OCI-LY7 (cell line): Measurements from ENCODE around the gene ZNF432. TPM values are rescaled to one million over a fixed set of nuclear protein-coding genes. Genes with fewer than 3 reads are reported as not detected.

Experiments
- BruUV-seq: library from RNA; stranded (reverse); fragments of 400-500 nt; replicated peaks from 2 replicates; lab custom pipeline; 2021; lab: Mats Ljungman, UMichigan
- CTCF ChIA-PET: fragments of 300-600 bp; sonication (Branson Sonifier 250); formaldehyde crosslinking; loops from one replicate; lab custom pipeline; 2022; ENCODE audit warnings: antibody characterized with exemption; ENCODE audit not compliant: unreplicated experiment; lab: Charles Lee
- POLR2A ChIA-PET: fragments of 300-600 bp; sonication (Branson Sonifier 250); formaldehyde crosslinking; loops from one replicate; lab custom pipeline; 2022; ENCODE audit warnings: antibody characterized with exemption; lab: Charles Lee
- DNase-seq: peaks from one replicate; pipeline ENCODE4 v3.0.0-alpha.2; 2015; ENCODE audit warnings: low spot score
- H2AFZ ChIP-seq: fragments of 200-600 bp; sonication (generic), shearing (Covaris generic); 2 replicates; pipeline ENCODE4 v1.6.1; 2014; ENCODE audit warnings: mild to moderate bottlenecking, antibody characterized with exemption, low read length, moderate library complexity
- H3K27ac ChIP-seq: fragments of 200-600 bp; sonication (generic); 2 replicates; pipeline ENCODE4 v1.5.1; 2014; ENCODE audit warnings: mixed run types, low read depth, mild to moderate bottlenecking, moderate library complexity, low read length, inconsistent platforms; ENCODE audit not compliant: poor library complexity, severe bottlenecking
- H3K36me3 ChIP-seq: fragments of 200-600 bp; sonication (generic); 2 replicates; pipeline ENCODE4 v1.6.1; 2014; ENCODE audit warnings: mild to moderate bottlenecking, antibody characterized with exemption, low read length, moderate library complexity, mixed read lengths; ENCODE audit not compliant: insufficient read depth
- H3K4me1 ChIP-seq: fragments of 200-600 bp; sonication (generic); 2 replicates; pipeline ENCODE4 v1.5.1; 2014; ENCODE audit warnings: mild to moderate bottlenecking, low read length; ENCODE audit not compliant: insufficient read depth, poor library complexity, severe bottlenecking
- H3K4me2 ChIP-seq: fragments of 200-600 bp; sonication (generic); 2 replicates; pipeline ENCODE4 v1.6.1; 2014; ENCODE audit warnings: mild to moderate bottlenecking, low read length
- H3K4me3 ChIP-seq: fragments of 200-600 bp; sonication (generic); 2 replicates; pipeline ENCODE4 v1.5.1; 2014; ENCODE audit warnings: mild to moderate bottlenecking, low read depth, low read length; ENCODE audit not compliant: poor library complexity, severe bottlenecking
- H3K79me2 ChIP-seq: fragments of 200-600 bp; sonication (generic); 2 replicates; pipeline ENCODE4 v1.6.1; 2016; ENCODE audit warnings: low read depth, mild to moderate bottlenecking, low read length, moderate library complexity, mixed read lengths; ENCODE audit not compliant: insufficient read depth
- H3K9me2 ChIP-seq: fragments of 200-600 bp; sonication (generic); 2 replicates; pipeline ENCODE4 v1.6.1; 2016; ENCODE audit warnings: mild to moderate bottlenecking, low read length, mixed read lengths; ENCODE audit not compliant: insufficient read depth
- H3K9me3 ChIP-seq: fragments of 200-600 bp; sonication (generic); 2 replicates; pipeline ENCODE4 v1.6.1; 2014; ENCODE audit warnings: mild to moderate bottlenecking, mixed run types, low read length, mixed read lengths
- H4K20me1 ChIP-seq: fragments of 200-600 bp; sonication (generic); 2 replicates; pipeline ENCODE4 v1.6.1; 2014; ENCODE audit warnings: mild to moderate bottlenecking, antibody characterized with exemption, low read length, moderate library complexity, mixed read lengths; ENCODE audit not compliant: insufficient read depth
- CTCF ChIP-seq: fragments of 200-600 bp; sonication (generic); conservative IDR thresholded peaks from 2 replicates; pipeline ENCODE4 v1.5.1; 2014; ENCODE audit warnings: mild to moderate bottlenecking, antibody characterized with exemption, low read length, moderate library complexity, mixed read lengths
- EZH2phosphoT487 ChIP-seq: fragments of 200-600 bp; sonication (generic); IDR thresholded peaks from 2 replicates; pipeline ENCODE4 v1.6.1; 2018; ENCODE audit warnings: low read depth, borderline replicate concordance, mild to moderate bottlenecking, mixed run types, antibody characterized with exemption, low read length, moderate library complexity, mixed read lengths
- intact Hi-C: fragments of 100-400 bp; cut with micrococcal nuclease; formaldehyde crosslinking; loops from one replicate; pipeline ENCODE4 v1.10.0; 2022; ENCODE audit not compliant: unreplicated experiment
- total RNA-seq, 2 experiments: library from RNA; depleted of rRNA in 1 of 2; stranded (reverse); fragments of >200 nt in 1 of 2; shearing (Covaris generic) in 1 of 2; gene quantifications; 2 replicates each; pipeline ENCODE4 v1.2.3, GENCODE V29; 2014 to 2022

The ZNF432 gene
- total RNA-seq, 2 experiments from 2014 or later = not detected

GRCh38 chr19:52094526-52095130 lies 46.0 kb upstream of the ZNF432 start:
- TF ChIP-seq CTCF (no peak), EZH2phosphoT487 (no peak)
- no peak for DNase-seq
- H4K20me1 ChIP-seq = no peaks in the 10 kb centered on the region
- H3K36me3 ChIP-seq = no peaks in the 10 kb centered on the region
- CTCF ChIA-PET = no interaction called here
- POLR2A ChIA-PET = no interaction called here
- no peak overlapping the region for H2AFZ ChIP-seq
- no peak overlapping the region for H3K27ac ChIP-seq
- H3K9me3 ChIP-seq = no peaks in the 10 kb centered on the region
- no TSS peak for BruUV-seq
- H3K4me3 ChIP-seq = no peak overlapping the region
- intact Hi-C loops = no loop called here
- no peak overlapping the region for H3K4me2 ChIP-seq
- H3K9me2 ChIP-seq = no peaks in the 10 kb centered on the region
- H3K79me2 ChIP-seq = no peaks in the 10 kb centered on the region
- no peaks in the 10 kb centered on the region for H3K4me1 ChIP-seq

GRCh38 chr19:52086481-52086880 lies 37.8 kb upstream of the ZNF432 start:
- no TSS peak for BruUV-seq
- H3K27ac ChIP-seq = no peak overlapping the region
- H3K9me2 ChIP-seq = no peaks in the 10 kb centered on the region
- H2AFZ ChIP-seq = no peak overlapping the region
- H4K20me1 ChIP-seq = no peaks in the 10 kb centered on the region
- TF ChIP-seq CTCF = no peak
- no peak for TF ChIP-seq EZH2phosphoT487
- H3K79me2 ChIP-seq = no peaks in the 10 kb centered on the region
- H3K4me1 ChIP-seq = no peaks in the 10 kb centered on the region
- H3K4me3 ChIP-seq = no peak overlapping the region
- intact Hi-C loops = no loop called here
- POLR2A ChIA-PET = no interaction called here
- H3K4me2 ChIP-seq = no peak overlapping the region
- DNase-seq = no peak
- CTCF ChIA-PET = no interaction called here
- no peaks in the 10 kb centered on the region for H3K36me3 ChIP-seq
- peaks cover 6% of the 10 kb centered on the region; the same call in 1 of the 2 replicates for H3K9me3 ChIP-seq

DNA sequence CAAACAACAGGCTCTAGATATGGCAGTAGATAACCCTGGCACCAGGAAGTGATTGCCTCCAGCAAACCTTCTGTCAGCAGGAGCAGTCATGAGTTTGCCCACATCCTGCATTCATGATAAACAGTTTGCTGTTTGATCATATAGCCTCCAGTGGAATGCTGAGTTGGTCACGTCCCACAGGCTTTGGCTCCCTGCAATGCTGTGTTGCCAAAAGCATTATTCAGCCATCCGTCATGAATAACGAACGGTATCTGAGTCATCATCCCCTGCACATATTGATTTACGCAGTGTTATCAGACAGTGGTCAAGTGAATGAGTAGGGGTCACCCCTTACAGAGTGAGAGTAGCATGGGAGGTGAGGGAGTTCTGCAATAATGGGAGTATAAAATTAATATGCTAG lies 21.9 kb upstream of the ZNF432 start:
- Histone ChIP-seq H3K4me3 (no peak overlapping the region), H3K9me2 (no peaks in the 10 kb centered on the region), H3K4me1 (no peaks in the 10 kb centered on the region), H3K36me3 (no peaks in the 10 kb centered on the region), H3K27ac (no peak overlapping the region), H3K9me3 (peaks cover 12% of the 10 kb centered on the region; the same call in 1 of the 2 replicates), H3K79me2 (no peaks in the 10 kb centered on the region), H3K4me2 (no peak overlapping the region), H4K20me1 (no peaks in the 10 kb centered on the region), H2AFZ (no peak overlapping the region)
- ChIA-PET POLR2A (no interaction called here), CTCF (no interaction called here)
- intact Hi-C loops = no loop called here
- BruUV-seq = no TSS peak
- TF ChIP-seq EZH2phosphoT487 (no peak), CTCF (no peak)
- DNase-seq = no peak
